Measurements from ENCODE around the gene HIBCH.

DNA sequence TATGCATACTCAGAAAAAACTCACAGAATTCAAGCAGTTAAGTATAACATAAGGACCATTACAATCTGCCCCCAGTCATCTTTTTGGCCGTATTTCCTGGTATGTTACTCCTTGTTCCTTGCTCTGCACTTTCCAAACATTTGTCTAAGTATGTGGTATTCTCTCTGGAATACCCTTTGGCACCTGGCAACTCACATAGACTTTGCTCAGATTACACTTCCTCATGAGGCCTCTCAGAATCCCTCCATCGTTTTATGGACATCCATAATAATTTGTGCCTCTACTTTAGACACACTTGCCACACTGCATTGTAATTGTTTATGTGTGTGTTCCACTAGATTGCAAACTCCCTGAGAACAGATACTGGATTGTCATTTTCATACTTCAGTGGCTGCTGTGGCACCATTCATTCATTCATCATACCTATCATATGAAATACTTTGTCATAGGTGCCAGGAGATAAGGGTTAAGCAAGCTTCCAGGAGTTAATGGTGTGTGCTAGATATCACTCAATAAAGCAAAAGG, 84.0 kb downstream of the HIBCH start:
- TF ChIP-seq SP1 (IDR thresholded peaks at IDR 0.05) (no peak), JUND (IDR thresholded peaks at IDR 0.05) (no peak)
- TF ChIP-seq, protein P1, sequence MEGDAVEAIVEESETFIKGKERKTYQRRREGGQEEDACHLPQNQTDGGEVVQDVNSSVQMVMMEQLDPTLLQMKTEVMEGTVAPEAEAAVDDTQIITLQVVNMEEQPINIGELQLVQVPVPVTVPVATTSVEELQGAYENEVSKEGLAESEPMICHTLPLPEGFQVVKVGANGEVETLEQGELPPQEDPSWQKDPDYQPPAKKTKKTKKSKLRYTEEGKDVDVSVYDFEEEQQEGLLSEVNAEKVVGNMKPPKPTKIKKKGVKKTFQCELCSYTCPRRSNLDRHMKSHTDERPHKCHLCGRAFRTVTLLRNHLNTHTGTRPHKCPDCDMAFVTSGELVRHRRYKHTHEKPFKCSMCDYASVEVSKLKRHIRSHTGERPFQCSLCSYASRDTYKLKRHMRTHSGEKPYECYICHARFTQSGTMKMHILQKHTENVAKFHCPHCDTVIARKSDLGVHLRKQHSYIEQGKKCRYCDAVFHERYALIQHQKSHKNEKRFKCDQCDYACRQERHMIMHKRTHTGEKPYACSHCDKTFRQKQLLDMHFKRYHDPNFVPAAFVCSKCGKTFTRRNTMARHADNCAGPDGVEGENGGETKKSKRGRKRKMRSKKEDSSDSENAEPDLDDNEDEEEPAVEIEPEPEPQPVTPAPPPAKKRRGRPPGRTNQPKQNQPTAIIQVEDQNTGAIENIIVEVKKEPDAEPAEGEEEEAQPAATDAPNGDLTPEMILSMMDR (IDR thresholded peaks at IDR 0.05; ENCODE audit: low read depth, low read length, missing input control) = no peak
- TF ChIP-seq, protein P2, sequence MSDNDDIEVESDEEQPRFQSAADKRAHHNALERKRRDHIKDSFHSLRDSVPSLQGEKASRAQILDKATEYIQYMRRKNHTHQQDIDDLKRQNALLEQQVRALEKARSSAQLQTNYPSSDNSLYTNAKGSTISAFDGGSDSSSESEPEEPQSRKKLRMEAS (IDR thresholded peaks at IDR 0.05) = no peak
- TF ChIP-seq, protein P3, sequence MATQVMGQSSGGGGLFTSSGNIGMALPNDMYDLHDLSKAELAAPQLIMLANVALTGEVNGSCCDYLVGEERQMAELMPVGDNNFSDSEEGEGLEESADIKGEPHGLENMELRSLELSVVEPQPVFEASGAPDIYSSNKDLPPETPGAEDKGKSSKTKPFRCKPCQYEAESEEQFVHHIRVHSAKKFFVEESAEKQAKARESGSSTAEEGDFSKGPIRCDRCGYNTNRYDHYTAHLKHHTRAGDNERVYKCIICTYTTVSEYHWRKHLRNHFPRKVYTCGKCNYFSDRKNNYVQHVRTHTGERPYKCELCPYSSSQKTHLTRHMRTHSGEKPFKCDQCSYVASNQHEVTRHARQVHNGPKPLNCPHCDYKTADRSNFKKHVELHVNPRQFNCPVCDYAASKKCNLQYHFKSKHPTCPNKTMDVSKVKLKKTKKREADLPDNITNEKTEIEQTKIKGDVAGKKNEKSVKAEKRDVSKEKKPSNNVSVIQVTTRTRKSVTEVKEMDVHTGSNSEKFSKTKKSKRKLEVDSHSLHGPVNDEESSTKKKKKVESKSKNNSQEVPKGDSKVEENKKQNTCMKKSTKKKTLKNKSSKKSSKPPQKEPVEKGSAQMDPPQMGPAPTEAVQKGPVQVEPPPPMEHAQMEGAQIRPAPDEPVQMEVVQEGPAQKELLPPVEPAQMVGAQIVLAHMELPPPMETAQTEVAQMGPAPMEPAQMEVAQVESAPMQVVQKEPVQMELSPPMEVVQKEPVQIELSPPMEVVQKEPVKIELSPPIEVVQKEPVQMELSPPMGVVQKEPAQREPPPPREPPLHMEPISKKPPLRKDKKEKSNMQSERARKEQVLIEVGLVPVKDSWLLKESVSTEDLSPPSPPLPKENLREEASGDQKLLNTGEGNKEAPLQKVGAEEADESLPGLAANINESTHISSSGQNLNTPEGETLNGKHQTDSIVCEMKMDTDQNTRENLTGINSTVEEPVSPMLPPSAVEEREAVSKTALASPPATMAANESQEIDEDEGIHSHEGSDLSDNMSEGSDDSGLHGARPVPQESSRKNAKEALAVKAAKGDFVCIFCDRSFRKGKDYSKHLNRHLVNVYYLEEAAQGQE (IDR thresholded peaks at IDR 0.05) = no peak

Measured in liver (tissue), 3 donors.